ENCODE data around the gene MRPS7. TPM values are rescaled to one million over a fixed set of nuclear protein-coding genes. Genes with fewer than 3 reads are reported as not detected.

Gene MRPS7
- total RNA-seq, 1 experiment from 2014 or later: 48.8 TPM

Other genes starting within 250 kb of the MRPS7 start
- 33.8 and 34.6 TPM in 2 replicates for gene MRPL58, start 249.2 kb upstream of the MRPS7 start, total RNA-seq (2014; rRNA removed; shearing (Covaris generic); ENCODE audit: low replicate concordance)
- 186 and 187 TPM in 2 replicates for gene ATP5PD, start 214.9 kb upstream of the MRPS7 start, total RNA-seq (2014; rRNA removed; shearing (Covaris generic); ENCODE audit: low replicate concordance)
- gene KCTD2, start 214.7 kb upstream of the MRPS7 start, total RNA-seq (2014; rRNA removed; shearing (Covaris generic); ENCODE audit: low replicate concordance): 21.0 and 24.7 TPM in 2 replicates
- not detected in 2 replicates for gene SLC16A5, start 173.9 kb upstream of the MRPS7 start, total RNA-seq (2014; rRNA removed; shearing (Covaris generic); ENCODE audit: low replicate concordance)
- 6.1 and 12.8 TPM in 2 replicates for gene ARMC7, start 151.9 kb upstream of the MRPS7 start, total RNA-seq (2014; rRNA removed; shearing (Covaris generic); ENCODE audit: low replicate concordance)
- gene NT5C, start 130.1 kb upstream of the MRPS7 start, total RNA-seq (2014; rRNA removed; shearing (Covaris generic); ENCODE audit: low replicate concordance): 43.6 and 174 TPM in 2 replicates
- gene JPT1, start 107.4 kb upstream of the MRPS7 start, total RNA-seq (2014; rRNA removed; shearing (Covaris generic); ENCODE audit: low replicate concordance): 98.2 and 159 TPM in 2 replicates
- gene SUMO2, start 78.9 kb upstream of the MRPS7 start, total RNA-seq (2014; rRNA removed; shearing (Covaris generic); ENCODE audit: low replicate concordance): 136 and 177 TPM in 2 replicates
- 40.6 and 47.8 TPM in 2 replicates for gene NUP85, start 56.2 kb upstream of the MRPS7 start, total RNA-seq (2014; rRNA removed; shearing (Covaris generic); ENCODE audit: low replicate concordance)
- 23.4 and 45.1 TPM in 2 replicates for gene GGA3, start 273 bp upstream of the MRPS7 start, total RNA-seq (2014; rRNA removed; shearing (Covaris generic); ENCODE audit: low replicate concordance)
- 44.4 and 63.3 TPM in 2 replicates for gene MIF4GD, start 9.4 kb downstream of the MRPS7 start, total RNA-seq (2014; rRNA removed; shearing (Covaris generic); ENCODE audit: low replicate concordance)
- 36.5 and 43.1 TPM in 2 replicates for gene SLC25A19, start 27.6 kb downstream of the MRPS7 start, total RNA-seq (2014; rRNA removed; shearing (Covaris generic); ENCODE audit: low replicate concordance)
- 106 and 193 TPM in 2 replicates for gene GRB2, start 143.8 kb downstream of the MRPS7 start, total RNA-seq (2014; rRNA removed; shearing (Covaris generic); ENCODE audit: low replicate concordance)
- gene TMEM94, start 194.8 kb downstream of the MRPS7 start, total RNA-seq (2014; rRNA removed; shearing (Covaris generic); ENCODE audit: low replicate concordance): 20.5 and 20.7 TPM in 2 replicates